Stimulated activated CD4-positive, alpha-beta T cell treated with anti-CD3 and anti-CD28 coated beads, Interleukin-4, amount 100 ng/mL, for 1 hour (primary cell): ENCODE measurements around the gene HOXA3.
A peak's percentile ranks its signal among the peaks of the same experiment; 100 is the strongest.

Experiments
- DNase-seq: peaks from one replicate; pipeline ENCODE4 v3.0.0-alpha.2; 2020

HOXA3 gene

DNA sequence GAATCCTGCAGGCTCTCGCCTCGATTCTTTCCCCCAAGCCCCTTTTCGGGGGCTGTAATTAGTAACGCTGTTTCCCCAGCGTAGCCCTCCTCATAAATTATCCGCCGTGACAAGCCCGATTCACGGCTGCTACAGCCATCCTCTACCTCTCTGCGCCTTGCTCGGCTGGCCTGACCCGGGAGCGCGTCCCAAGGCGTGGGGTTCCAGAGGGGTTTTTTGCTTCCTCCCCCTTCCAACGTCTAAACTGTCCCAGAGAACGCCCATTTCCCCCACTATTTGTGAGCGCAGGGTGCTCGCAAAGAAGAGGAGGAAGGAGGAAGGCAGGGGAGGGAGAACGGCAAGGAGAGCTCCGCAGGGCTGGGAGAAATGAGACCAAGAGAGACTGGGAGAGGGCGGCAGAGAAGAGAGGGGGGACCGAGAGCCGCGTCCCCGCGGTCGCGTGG, 9.8 kb downstream of the HOXA3 start:
- DNase-seq = no peak

DNA sequence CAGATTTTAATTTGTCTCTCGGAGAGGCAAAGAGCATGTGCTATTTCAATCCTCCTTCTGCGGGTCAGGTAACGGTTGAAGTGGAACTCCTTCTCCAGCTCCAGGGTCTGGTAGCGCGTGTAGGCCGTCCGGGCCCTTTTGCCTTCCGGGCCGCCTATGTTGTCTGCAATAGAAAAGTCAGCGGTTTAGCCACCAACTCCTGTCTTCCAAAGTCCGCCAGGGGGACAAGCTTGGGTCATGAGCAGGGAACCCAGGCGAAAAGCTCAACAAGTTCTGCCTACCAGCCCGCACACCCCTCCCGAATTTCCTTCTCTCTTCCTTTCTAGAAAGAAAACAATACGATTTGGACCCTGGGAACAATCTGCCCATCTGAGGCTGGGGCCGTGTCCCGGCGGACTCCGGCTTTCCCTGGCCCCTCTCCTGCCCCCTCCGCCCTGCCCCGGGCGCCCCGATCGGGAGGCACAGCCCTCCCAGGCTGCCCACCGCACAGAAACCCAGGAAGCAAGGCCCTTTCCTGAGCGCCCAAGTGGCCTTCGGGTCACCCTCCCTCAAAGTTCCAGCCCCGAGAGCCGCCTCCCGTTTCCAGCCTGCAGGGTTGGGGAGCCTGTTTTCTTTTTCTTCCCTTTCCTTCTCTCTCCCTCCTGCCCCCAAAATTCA, 10.3 kb downstream of the HOXA3 start:
- DNase-seq = no peak

DNA sequence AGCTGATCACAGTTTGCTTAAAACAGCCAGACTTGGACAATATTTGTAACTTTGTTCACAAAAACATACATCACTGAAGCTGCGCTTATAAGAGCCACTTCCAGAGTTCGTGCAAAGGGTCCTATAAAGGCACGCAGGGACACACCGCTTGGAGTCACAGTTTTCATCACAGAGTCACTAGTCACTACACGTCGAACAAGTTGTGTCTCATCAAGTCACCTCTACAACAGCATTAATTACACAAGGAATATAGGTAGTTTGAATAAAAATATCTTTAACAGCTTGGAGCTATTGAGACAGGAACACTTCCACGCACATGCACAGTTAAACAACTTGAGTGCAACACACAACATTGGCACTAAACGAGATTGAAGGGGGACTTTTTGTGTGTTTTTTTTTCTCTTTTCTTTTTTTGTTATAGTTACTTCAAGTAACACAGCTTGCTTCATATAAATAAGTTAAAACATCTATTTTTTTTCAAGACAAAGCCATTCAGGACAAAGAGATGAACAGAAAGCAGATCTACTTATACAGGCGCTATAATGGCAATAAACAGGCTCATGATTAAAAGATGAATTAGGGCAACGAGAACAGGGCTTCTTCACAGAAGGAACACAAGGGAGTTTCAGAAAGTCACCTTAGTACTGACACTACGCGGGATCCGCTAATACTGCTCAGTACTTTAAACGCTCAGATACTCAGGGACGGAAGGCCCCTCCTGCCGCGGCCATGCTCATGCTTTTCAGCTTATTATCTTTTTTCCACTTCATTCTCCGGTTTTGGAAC, 11.1 kb downstream of the HOXA3 start:
- DNase-seq = no peak

DNA sequence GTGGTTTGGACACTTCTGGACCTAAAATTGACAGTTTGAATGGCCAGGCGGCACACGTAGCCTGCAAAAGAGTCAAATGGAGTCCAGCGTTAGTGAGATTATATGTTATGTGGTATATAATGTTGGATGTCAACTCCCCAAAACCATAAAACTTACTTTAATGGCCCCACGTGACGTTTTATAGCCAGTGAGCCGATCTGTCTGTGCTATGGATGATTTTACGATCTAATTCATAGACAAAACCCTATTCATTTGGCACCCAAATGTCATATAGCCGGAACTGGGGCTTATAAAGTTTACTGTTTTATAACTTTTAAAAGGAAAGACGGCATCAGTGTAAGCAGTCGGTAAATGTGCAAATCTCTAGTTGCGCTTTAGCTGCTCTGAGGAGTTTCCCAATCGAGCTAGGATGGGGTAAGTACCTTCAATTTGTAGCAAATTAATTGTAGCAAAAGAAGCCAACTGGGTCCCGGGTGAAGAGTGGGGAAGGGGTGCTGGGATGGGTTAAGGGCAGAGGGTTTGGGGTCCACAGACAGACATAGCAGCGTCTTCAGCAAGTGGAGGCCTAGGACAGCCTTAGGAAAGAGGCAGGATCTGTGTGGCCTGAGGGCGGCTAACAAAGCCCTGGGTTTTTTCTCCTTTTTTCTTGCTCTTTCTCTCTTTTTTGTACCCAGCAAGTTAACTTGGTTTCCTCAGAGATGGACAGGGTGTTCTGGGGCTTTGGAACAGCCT, 12.1 kb downstream of the HOXA3 start:
- DNase-seq = no peak

DNA sequence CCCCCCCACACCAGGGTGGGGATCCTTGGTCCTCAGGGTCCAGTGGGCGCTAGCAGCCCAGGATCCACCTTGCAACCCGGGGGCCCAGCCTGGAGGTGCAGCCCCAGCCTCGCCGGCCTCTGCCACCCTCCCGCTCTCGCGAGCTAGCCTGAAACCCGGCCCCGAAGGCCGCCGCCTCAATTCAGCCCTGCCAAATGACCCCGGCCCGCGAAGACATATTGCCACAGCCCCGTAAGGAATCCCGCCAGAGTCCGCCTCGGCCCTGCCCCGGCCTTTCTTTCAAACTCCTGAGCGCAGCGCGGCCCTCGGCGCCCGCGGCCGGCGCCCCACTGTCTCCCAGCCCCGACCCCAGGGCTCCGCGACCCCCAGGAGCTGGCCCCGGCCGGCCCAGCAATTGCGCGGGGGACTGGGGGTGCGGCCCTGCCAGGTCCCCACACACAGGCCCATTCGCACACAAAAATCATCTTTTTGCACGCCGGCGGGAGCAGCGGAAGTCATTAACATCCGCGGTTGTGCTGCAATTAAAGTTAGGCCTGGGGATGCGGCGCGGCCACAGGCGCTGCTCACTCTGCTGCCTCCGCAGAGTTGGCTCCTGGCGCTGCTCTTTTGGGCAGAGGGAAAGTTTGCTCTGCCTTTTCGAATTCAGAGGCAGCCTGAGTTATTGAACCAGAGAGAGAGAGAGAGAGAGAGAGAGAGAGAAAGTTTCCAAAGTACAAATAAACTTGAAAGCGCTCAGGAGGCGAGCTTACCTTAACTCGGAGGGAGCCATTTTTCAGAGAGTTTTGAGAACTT, 12.9 kb downstream of the HOXA3 start:
- no peak for DNase-seq

DNA sequence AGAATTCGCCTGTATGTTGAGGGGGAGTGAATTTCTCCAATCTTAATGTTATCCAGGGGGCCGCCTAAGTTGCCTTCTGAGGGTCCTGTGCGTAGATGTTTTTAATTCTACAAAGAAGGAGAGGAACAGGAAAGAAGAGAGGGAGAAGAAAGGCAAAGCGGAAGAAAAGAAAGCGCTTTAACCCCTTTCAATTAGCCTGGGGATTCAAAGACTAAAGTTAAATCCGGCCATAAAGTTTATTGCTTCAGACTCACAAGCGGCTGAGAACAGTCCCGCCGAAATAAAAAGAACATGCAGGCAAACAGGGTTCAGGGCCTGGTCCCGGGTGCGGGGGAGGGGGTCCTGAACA, 13.4 kb downstream of the HOXA3 start:
- DNase-seq = no peak

DNA sequence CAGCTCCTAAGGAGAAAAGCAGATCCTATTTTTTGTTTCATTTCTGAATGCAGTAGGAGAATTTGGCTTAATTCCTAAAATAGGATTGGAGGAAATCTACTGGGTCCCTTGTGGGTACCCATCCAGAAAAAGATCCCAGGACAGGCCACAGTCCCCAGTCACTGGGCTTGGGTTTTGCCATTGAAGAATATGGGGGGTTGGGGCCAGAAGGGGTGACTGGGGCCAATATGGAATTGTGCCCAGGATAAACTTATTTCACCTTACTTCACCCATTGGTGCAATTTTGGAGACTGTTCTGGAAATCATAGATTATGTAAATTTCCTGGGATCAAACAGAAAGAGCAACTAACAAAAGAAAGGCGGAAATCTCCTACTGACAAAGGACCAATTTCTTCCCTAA, 13.9 kb downstream of the HOXA3 start:
- no peak for DNase-seq

DNA sequence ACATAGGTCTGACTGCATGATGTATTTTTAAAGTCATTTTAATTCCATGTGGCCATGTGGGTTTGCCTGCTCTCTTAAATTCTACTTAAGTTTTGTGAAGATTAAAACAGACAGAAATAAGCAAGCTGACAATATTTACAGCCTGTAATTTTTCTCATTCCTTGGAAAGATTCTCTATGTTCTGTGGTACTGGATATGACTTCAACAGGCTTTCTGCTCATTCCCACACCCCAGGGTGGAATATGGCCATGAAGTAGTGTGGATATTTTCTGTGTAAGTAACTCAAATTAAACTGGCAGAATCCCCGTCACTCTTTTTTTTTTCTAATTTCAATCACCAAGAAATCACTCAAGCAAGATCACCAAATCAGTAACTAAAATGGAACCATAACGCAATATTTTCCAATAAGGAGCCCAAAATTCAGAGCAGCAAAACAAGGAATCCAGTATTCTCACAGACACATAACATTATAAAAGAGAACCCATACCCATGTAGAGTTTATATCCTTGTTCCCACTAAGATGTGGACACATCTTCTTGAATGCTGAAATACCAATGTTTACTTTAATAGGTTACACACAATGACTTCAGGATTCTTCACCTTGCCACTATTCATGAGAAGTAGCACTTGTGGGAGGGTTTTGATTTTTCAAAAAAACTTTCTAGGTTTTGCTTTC, 14.6 kb downstream of the HOXA3 start:
- no peak for DNase-seq

DNA sequence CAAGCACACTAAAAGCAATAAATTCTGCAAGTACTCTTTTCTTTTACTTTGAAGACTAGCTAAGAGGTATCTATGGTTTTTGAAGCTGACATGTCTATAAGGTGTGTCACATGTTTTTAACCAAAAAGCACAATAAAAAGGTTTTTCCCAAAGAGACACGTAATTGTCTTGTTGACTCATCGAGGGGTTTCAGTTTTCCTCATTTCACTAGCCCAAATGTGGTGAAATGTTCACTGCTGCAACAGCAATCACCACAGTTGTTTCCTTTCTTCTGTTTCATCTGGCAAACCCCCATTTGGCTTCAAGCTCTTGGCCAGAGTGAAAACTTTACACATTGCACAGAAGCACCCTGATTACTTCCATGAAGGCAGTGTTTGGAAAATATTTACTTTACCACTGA, 18.0 kb downstream of the HOXA3 start:
- no peak for DNase-seq

DNA sequence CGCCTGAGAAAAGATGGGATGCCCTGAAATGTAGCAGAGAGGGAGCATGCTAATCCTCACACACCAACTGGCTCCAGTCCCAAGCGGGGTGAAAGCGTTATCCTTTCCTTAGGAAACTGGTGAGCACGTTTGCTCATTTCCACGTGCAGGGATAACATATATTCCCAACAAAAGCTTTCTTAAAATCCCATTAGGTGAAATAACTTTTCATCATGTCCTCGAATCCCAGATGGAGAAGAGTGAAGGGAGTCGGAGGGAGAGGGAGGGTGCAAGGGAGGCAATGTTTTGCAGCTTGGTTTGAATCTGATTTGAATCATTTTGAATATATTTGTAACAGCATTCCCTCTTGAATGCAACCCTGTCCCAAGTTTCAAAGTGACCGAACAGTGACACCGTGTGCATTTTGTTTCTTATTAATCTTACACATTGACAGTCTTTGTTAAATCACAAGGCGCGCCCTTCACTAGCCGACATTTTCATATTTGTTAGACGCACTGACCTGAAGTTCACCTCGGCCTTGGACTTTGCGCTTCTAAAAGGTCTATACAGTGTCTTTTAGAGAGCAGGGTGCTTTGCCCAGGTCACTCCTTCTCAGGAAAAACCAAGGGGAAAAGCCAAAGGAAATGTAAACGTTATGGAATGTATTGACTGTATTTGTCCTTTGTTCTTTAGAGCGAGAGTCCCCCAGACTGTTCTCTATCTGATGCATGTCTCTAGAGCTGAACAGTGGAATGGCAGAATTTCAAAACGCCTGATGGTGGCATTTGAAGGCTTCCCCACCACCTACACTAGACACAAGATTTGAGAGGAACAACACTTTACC, 18.8 kb downstream of the HOXA3 start:
- no peak for DNase-seq

DNA sequence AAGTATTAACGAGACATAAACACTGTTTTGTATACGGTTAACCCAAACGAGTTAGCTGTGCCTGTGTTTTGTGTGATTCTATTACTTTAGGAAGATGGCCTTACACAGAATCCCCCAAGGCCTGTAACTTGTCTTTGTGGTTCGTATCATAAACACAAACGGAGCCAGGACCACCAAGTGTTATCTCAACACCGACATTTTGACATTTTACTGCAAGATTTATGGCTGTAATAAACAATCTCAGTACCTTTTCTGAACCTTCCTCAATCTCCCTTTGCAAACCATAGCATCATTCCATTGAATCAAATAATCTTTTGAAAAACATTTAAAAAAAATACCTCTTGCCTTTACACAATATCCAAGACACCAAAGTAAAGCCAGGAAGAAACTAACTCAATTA, 19.4 kb downstream of the HOXA3 start:
- DNase-seq = no peak

DNA sequence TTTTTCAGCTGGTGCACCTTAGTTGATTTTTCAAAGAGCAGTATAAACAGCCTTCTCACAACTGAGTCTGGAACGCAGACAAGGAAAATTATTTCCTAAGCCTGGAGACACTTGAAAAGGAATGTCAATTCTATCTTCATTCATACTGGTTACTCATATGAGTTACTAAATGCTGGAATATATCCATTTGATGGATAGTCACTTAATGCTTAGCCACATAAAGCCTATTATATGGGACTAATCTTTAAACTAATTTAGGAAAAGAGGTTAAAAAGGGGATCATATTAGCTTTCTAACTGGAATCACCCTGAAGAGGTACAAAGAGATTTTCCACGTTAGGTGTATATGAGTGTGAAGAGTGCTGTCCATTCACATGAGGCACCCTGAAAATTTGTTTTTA, 20.2 kb downstream of the HOXA3 start:
- DNase-seq = no peak

DNA sequence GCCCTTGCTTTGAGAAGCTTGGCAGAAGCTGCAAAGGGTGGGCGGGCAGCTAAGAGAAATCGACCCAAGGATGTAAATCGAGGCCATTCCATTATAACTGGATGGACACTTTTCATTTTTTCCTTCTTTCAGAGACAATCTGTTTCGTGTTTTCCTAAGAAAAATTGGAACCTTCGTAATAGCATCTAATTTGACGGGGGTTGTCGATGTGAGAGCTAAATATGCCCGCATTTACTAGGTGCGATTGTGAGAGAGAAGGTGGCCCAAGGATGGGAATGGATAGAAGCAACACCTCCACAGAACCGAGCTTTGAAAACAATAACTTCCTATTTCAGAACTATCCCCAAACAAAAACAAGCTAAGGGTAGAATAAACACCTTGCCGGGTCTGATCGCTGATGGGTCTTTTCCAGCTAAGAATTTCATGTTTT, 21.0 kb downstream of the HOXA3 start:
- no peak for DNase-seq

DNA sequence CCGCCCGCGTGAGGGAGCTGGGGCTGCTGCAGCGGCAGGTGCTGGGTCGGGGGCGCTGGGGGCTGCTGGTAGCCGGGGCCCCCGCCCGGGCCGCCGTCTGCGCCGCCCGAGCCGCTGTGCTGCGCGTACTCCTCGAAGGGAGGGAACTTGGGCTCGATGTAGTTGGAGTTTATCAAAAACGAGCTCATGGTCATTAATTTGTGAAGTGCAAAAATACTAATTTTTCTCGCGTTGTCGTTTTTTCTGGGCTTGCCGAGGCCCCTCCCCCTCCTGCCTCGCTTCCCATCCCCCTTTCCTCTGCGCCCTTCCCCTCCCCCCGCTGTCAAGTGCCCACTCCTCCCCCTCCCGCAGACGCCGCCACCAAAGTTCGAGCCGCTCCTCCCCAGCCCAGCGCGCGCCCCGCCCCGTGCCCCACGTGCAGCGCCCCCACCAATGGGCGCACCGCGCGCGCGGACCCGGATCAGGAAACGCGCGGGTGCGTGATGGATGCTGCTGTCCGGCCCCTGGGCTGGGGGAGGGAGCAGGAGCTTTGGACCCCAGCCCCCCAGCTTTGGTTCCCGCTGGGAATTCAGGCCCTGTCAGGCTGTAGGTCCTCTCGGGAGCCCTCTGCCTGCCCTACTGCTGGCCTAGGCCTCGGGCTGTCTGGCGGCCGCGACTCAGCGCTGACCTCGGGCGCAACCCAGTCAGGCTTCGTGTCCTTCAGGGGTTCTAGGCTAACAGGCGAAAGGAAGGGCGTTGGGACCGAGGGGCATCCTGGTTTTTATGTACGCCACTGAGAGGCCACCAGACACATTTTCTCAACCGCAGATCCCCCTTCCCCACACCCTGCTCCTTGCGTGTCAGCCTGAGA, 21.6 kb downstream of the HOXA3 start, which contains the start of gene HOXA4:
HOXA4 (minus strand) TSS at position 218 of the 850 bp plus-strand sequence; CDS start at position 194, 24 bp downstream.
- DNase-seq = peak; percentile 76

DNA sequence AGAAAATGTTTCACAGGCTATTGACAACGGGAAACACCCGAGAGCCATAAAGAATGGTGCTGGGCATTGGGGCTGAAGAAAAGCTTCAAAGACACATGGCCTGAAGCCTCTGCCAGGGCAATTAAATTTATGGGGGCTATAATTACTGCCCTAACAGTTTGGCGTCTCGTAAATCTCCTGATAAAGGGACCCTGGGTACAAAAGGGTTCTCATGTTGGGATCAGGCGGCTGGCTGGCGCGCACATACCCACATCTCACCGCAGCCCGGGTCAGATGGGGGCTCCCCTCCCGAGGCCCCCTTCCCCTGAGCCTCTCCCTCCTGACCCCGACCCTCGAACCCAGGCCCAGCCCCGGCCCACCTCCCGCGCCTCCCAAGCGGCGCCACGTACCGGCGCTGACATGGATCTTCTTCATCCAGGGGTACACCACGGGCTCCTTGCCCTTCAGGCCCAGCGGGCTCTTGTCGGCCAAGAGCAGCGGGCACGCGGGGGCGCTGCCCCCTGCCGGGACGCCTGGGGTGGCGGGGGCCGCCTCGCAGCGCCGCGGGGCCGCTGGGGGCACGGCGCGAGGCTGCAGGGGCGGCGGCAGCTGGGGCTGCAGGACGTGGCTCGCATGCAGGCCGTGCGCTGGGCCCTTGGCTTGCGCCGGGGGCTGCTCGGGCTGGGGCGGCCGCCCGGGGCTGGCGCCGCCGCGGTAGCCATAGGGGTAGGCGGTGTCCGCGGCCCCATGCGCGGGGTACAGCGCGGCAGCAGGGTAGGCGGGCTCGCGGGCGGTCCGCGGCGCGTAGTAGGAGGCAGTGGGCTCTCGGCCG, 22.4 kb downstream of the HOXA3 start:
- no peak for DNase-seq

DNA sequence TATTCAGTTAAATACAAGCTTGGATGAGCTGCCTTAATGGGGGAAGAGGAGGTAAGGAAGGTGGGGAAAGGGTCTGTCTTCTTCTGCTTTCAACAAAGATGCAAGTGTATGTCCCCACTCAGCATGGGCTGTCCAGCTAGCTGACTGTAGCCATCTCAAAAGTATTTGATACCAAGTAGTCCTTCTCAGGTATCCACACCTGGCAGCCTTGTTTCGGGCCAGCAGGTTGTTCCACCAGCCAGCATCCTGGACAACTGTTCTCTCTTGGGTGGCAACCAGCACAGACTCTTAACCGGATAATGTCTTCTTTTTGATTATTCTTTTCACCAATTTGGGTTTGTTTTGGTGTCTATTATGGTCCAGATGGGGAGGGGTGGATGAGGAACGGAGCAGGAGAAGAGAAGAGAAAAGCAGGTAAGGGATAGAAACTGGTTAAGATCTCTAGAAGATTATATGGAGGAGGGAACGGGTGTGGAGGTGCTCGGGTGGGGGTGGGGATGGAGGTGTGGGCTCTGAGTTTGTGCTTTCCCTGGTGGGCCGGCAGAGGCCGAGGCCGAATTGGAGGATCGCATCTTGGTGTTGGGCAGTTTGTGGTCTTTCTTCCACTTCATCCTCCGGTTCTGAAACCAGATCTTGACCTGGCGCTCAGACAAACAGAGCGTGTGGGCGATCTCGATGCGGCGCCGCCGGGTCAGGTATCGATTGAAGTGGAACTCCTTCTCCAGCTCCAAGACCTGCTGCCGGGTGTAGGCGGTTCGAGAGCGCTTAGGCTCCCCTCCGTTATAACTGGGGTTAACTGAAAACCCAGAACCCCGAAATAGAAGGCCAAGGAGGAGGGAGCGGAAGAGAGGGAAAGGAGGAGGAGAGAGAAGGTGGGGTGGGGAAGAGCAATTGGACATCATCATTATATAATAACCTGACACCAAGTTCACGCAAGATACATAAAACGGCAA, 23.3 kb downstream of the HOXA3 start:
- DNase-seq = no peak

DNA sequence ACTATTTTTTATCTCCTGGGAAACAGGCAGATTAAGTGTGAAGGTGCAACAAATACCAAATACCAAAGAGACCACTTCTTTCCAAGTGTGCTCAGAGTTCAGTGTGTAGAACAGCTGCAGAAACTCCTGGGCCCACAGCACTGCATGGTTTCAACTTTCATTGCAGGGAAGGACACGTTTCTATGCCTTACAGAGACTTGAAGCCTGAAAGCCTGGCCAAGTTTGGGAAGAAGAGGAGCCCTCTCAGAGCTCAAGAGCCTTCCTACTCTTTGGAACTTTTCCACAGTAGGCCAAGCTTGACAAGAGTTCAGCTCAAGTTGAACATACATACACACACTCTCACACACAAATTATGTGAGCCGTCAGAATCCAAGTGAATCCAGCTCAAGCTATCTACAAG, 24.3 kb downstream of the HOXA3 start:
- no peak for DNase-seq

DNA sequence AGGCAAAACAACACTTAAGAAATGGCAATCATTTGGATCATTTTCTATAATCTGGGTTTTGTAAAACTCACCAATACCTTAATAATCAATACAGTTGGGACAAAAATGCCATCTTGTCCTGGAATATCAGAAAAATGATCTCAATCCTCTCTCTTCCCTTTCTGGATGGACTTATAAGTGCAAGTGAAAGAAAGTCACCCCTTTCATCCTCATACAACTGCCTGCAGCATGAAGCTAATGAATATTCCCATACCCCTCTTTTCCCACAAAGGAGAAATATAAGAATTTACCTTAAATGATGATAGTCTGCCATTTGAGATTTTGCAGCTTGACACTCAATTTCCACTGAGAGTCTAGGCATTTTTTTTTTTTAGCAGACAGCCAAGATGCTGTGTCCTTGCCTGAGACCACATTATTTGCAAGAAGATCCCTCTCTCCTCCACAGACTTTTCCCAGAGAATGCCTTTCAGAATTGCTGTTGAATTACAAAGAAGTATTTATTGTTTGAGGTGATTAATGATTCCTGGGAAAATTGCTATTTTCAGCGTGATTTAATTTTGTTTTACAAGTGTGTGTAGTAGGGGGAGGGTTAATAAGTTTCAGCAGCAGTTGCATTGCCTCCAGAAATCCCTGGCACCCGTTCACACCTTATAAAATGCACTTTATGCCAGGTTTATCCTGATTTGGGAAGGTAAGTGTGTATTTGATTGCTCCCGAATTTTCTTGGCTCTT, 25.6 kb downstream of the HOXA3 start:
- no peak for DNase-seq
